Measurements from ENCODE around the gene C19orf25. TPM values are rescaled to one million over a fixed set of nuclear protein-coding genes. Genes with fewer than 3 reads are reported as not detected.
A peak's percentile ranks its signal among the peaks of the same experiment; 100 is the strongest.
"Not testable (repeated sequence)": the region's sequence is repeated elsewhere in the genome, so short reads cannot be mapped to it uniquely, and the experiment has no call there.

The C19orf25 gene
- total RNA-seq, 2 experiments from 2014 or later = 48.0 to 51.2 TPM

GRCh38 chr19:1507763-1508506 lies 28.9 kb upstream of the C19orf25 start:
- DNase-seq = peak; percentile 85
- peak overlapping the region; percentile 87 for H3K4me3 Mint-ChIP-seq
- H3K4me1 Mint-ChIP-seq = peaks cover 12% of the 10 kb centered on the region
- ATAC-seq (ENCODE audit: low read depth) = peak; percentile 76
- H3K36me3 Mint-ChIP-seq = no peaks in the 10 kb centered on the region
- peaks cover 30% of the 10 kb centered on the region for H3K27me3 Mint-ChIP-seq
- H3K27ac Mint-ChIP-seq = peak overlapping the region; percentile 91
- POLR2A ChIA-PET = no interaction called here
- H3K9me3 Mint-ChIP-seq = no peaks in the 10 kb centered on the region

- POLR2A ChIA-PET = no interaction called here
- DNase-seq = no peak
- H3K36me3 Mint-ChIP-seq = no peaks in the 10 kb centered on the region
- H3K27ac Mint-ChIP-seq = no peak overlapping the region
- peaks cover 10% of the 10 kb centered on the region for H3K4me1 Mint-ChIP-seq
- peak overlapping the region; percentile 87 for H3K4me3 Mint-ChIP-seq
- H3K9me3 Mint-ChIP-seq = no peaks in the 10 kb centered on the region
- no peak for ATAC-seq (ENCODE audit: low read depth)
- peaks cover 34% of the 10 kb centered on the region for H3K27me3 Mint-ChIP-seq
These were observed 28.2 kb upstream of the C19orf25 start for GRCh38 chr19:1507192-1507660.

- H3K9me3 Mint-ChIP-seq = no peaks in the 10 kb centered on the region
- peaks cover 36% of the 10 kb centered on the region for H3K27me3 Mint-ChIP-seq
- no peaks in the 10 kb centered on the region for H3K36me3 Mint-ChIP-seq
- peaks cover 8% of the 10 kb centered on the region for H3K4me1 Mint-ChIP-seq
- no peak for DNase-seq
- no peak overlapping the region for H3K27ac Mint-ChIP-seq
- no peak overlapping the region for H3K4me3 Mint-ChIP-seq
- POLR2A ChIA-PET = no interaction called here
- no peak for ATAC-seq (ENCODE audit: low read depth)
These were observed 27.2 kb upstream of the C19orf25 start for GRCh38 chr19:1505991-1506881.

GRCh38 chr19:1505012-1505411 lies 26.0 kb upstream of the C19orf25 start:
- Mint-ChIP-seq H3K27me3 (peaks cover 28% of the 10 kb centered on the region), H3K4me1 (peaks cover 8% of the 10 kb centered on the region), H3K4me3 (no peak overlapping the region), H3K9me3 (no peaks in the 10 kb centered on the region), H3K27ac (no peak overlapping the region), H3K36me3 (no peaks in the 10 kb centered on the region)
- no peak for ATAC-seq (ENCODE audit: low read depth)
- POLR2A ChIA-PET = interaction anchor here (0.6 to 0.9 kb wide), 2 partner anchors 14 to 236 kb away, joined by 3 to 4 read pairs; partner anchors contain the start of genes CIRBP and REEP6
- DNase-seq = no peak

- no peak for DNase-seq
- no peak for ATAC-seq (ENCODE audit: low read depth)
- no peaks in the 10 kb centered on the region for H3K36me3 Mint-ChIP-seq
- H3K4me3 Mint-ChIP-seq = no peak overlapping the region
- POLR2A ChIA-PET = interaction anchor here (0.9 kb wide), 1 partner anchor 13 kb away, joined by 3 read pairs; the partner anchor contains the start of gene REEP6
- peaks cover 6% of the 10 kb centered on the region for H3K4me1 Mint-ChIP-seq
- H3K9me3 Mint-ChIP-seq = no peaks in the 10 kb centered on the region
- H3K27ac Mint-ChIP-seq = no peak overlapping the region
- H3K27me3 Mint-ChIP-seq = peaks cover 26% of the 10 kb centered on the region
These were observed 25.1 kb upstream of the C19orf25 start for GRCh38 chr19:1503925-1504773.

GRCh38 chr19:1503089-1503924 lies 24.3 kb upstream of the C19orf25 start:
- Mint-ChIP-seq H3K4me3 (no peak overlapping the region), H3K4me1 (peaks cover 6% of the 10 kb centered on the region)

GRCh38 chr19:1502433-1503088 lies 23.5 kb upstream of the C19orf25 start:
- Mint-ChIP-seq H3K4me1 (peaks cover 2% of the 10 kb centered on the region), H3K27ac (no peak overlapping the region), H3K36me3 (no peaks in the 10 kb centered on the region), H3K27me3 (peaks cover 16% of the 10 kb centered on the region), H3K9me3 (no peaks in the 10 kb centered on the region), H3K4me3 (no peak overlapping the region)
- no peak for ATAC-seq (ENCODE audit: low read depth)
- no peak for DNase-seq
- POLR2A ChIA-PET = no interaction called here

More at GRCh38 chr19:1503089-1503924, 24.3 kb upstream of the C19orf25 start:
- H3K27ac Mint-ChIP-seq = no peak overlapping the region
- DNase-seq = peak; percentile 83
- peaks cover 19% of the 10 kb centered on the region for H3K27me3 Mint-ChIP-seq
- peak; percentile 51 for ATAC-seq (ENCODE audit: low read depth)
- no peaks in the 10 kb centered on the region for H3K36me3 Mint-ChIP-seq
- POLR2A ChIA-PET = no interaction called here
- H3K9me3 Mint-ChIP-seq = no peaks in the 10 kb centered on the region

- ATAC-seq (ENCODE audit: low read depth) = no peak
- no peaks in the 10 kb centered on the region for H3K36me3 Mint-ChIP-seq
- no peak for DNase-seq
- H3K27ac Mint-ChIP-seq = no peak overlapping the region
- H3K9me3 Mint-ChIP-seq = no peaks in the 10 kb centered on the region
- POLR2A ChIA-PET = interaction anchor here (1.2 kb wide), 1 partner anchor 150 kb away, joined by 3 read pairs; no protein-coding TSS in a partner anchor
- H3K4me1 Mint-ChIP-seq = peaks cover 2% of the 10 kb centered on the region
- H3K4me3 Mint-ChIP-seq = no peak overlapping the region
- H3K27me3 Mint-ChIP-seq = peaks cover 15% of the 10 kb centered on the region
These were observed 22.2 kb upstream of the C19orf25 start for GRCh38 chr19:1501200-1501595.

- POLR2A ChIA-PET; H3K9me3 Mint-ChIP-seq; DNase-seq; ATAC-seq (ENCODE audit: low read depth); H3K4me1 Mint-ChIP-seq; H3K4me3 Mint-ChIP-seq; H3K27ac Mint-ChIP-seq; H3K36me3 Mint-ChIP-seq: not testable (repeated sequence)
- H3K27me3 Mint-ChIP-seq = peaks cover 12% of the 10 kb centered on the region
These were observed 20.2 kb upstream of the C19orf25 start for GRCh38 chr19:1499231-1499630.

GRCh38 chr19:1497578-1498235 lies 18.7 kb upstream of the C19orf25 start:
- no peak for DNase-seq
- Mint-ChIP-seq H3K4me3 (no peak overlapping the region), H3K27ac (no peak overlapping the region), H3K9me3 (no peaks in the 10 kb centered on the region), H3K36me3 (no peaks in the 10 kb centered on the region), H3K4me1 (peaks cover 2% of the 10 kb centered on the region), H3K27me3 (peaks cover 6% of the 10 kb centered on the region)
- no peak for ATAC-seq (ENCODE audit: low read depth)
- POLR2A ChIA-PET = no interaction called here

- H3K27me3 Mint-ChIP-seq = peaks cover 9% of the 10 kb centered on the region
- H3K36me3 Mint-ChIP-seq = no peaks in the 10 kb centered on the region
- no peak overlapping the region for H3K4me3 Mint-ChIP-seq
- no peaks in the 10 kb centered on the region for H3K9me3 Mint-ChIP-seq
- no peaks in the 10 kb centered on the region for H3K4me1 Mint-ChIP-seq
- H3K27ac Mint-ChIP-seq = no peak overlapping the region
- POLR2A ChIA-PET = no interaction called here
- DNase-seq (no peak), ATAC-seq (ENCODE audit: low read depth) (no peak)
These were observed 17.9 kb upstream of the C19orf25 start for GRCh38 chr19:1496714-1497577.
